GM19468 (cell line): Measurements from ENCODE around the gene MUC5AC.
"Not testable (repeated sequence)": the region's sequence is repeated elsewhere in the genome, so short reads cannot be mapped to it uniquely, and the experiment has no call there.

Experiments
- ATAC-seq: cut with Tn5 transposase; IDR thresholded peaks from one replicate; pipeline ENCODE4 v1.9.1; 2021; ENCODE audit warnings: mild to moderate bottlenecking, moderate library complexity, moderate number of reproducible peaks; ENCODE audit not compliant: unreplicated experiment; ENCODE audit errors: extremely low read depth

MUC5AC gene

GRCh38 chr11:1231396-1232020 lies 73.8 kb downstream of the MUC5AC start:
- ATAC-seq, result no peak

GRCh38 chr11:1232021-1232882 lies 74.5 kb downstream of the MUC5AC start:
- ATAC-seq, result no peak

- no peak for ATAC-seq
Observed at GRCh38 chr11:1232883-1233321, 75.1 kb downstream of the MUC5AC start.

- ATAC-seq, result no peak
Observed at GRCh38 chr11:1233351-1234053, 75.7 kb downstream of the MUC5AC start.

- ATAC-seq, result no peak
Observed at GRCh38 chr11:1234054-1234720, 76.4 kb downstream of the MUC5AC start.

- no peak for ATAC-seq
Observed at GRCh38 chr11:1234771-1235305, 77.1 kb downstream of the MUC5AC start.

GRCh38 chr11:1235306-1235900 lies 77.7 kb downstream of the MUC5AC start:
- ATAC-seq, result no peak

- no peak for ATAC-seq
Observed at GRCh38 chr11:1235901-1236315, 78.2 kb downstream of the MUC5AC start.

- no peak for ATAC-seq
Observed at GRCh38 chr11:1236316-1237127, 78.8 kb downstream of the MUC5AC start.

- no peak for ATAC-seq
Observed at GRCh38 chr11:1237128-1237580, 79.4 kb downstream of the MUC5AC start.

- ATAC-seq, result no peak
Observed at GRCh38 chr11:1237851-1238250, 80.1 kb downstream of the MUC5AC start.

- no peak for ATAC-seq
Observed at GRCh38 chr11:1238767-1239595, 81.2 kb downstream of the MUC5AC start.

- no peak for ATAC-seq
Observed at GRCh38 chr11:1239596-1240205, 81.9 kb downstream of the MUC5AC start.

- ATAC-seq, result no peak
Observed at GRCh38 chr11:1240771-1241170, 83.0 kb downstream of the MUC5AC start.

- no peak for ATAC-seq
Observed at GRCh38 chr11:1241706-1242105, 84.0 kb downstream of the MUC5AC start.

- ATAC-seq, result no peak
Observed at GRCh38 chr11:1242289-1242688, 84.5 kb downstream of the MUC5AC start.

GRCh38 chr11:1242751-1243150 lies 85.0 kb downstream of the MUC5AC start:
- ATAC-seq, result not testable (repeated sequence)

GRCh38 chr11:1243521-1243920 lies 85.8 kb downstream of the MUC5AC start:
- not testable (repeated sequence) for ATAC-seq
